H9 (cell line): Measurements from ENCODE around the gene WFDC5. TPM values are rescaled to one million over a fixed set of nuclear protein-coding genes. Genes with fewer than 3 reads are reported as not detected.

Experiments
- DNase-seq: peaks from one replicate; pipeline ENCODE4 v3.0.0-alpha.2; 2017
- H2AFZ ChIP-seq: one replicate; pipeline ENCODE4 v1.6.1; 2013; ENCODE audit warnings: mild to moderate bottlenecking, low read length, control low read depth, moderate library complexity
- H2AK5ac ChIP-seq: 2 replicates; pipeline ENCODE4 v1.6.1; 2013; ENCODE audit warnings: low read length, control low read depth, mixed read lengths; ENCODE audit not compliant: insufficient read length
- H2BK120ac ChIP-seq: one replicate; pipeline ENCODE4 v1.6.1; 2013; ENCODE audit warnings: low read depth, mild to moderate bottlenecking, low read length, control low read depth, inconsistent platforms; ENCODE audit not compliant: poor library complexity, severe bottlenecking
- H2BK12ac ChIP-seq: 2 replicates; pipeline ENCODE4 v1.6.1; 2013; ENCODE audit warnings: low read length, control low read depth, mixed read lengths, low read depth; ENCODE audit not compliant: insufficient read length
- H2BK15ac ChIP-seq: 2 replicates; pipeline ENCODE4 v1.6.1; 2013; ENCODE audit warnings: low read depth, low read length, control low read depth
- H2BK20ac ChIP-seq: one replicate; pipeline ENCODE4 v1.6.1; 2013; ENCODE audit warnings: low read depth, mild to moderate bottlenecking, low read length, control low read depth, inconsistent platforms; ENCODE audit not compliant: poor library complexity, severe bottlenecking
- H2BK5ac ChIP-seq: 2 replicates; pipeline ENCODE4 v1.6.1; 2013; ENCODE audit warnings: low read length, control low read depth, mixed read lengths; ENCODE audit not compliant: insufficient read length
- H3K14ac ChIP-seq: 2 replicates; pipeline ENCODE4 v1.6.1; 2013; ENCODE audit warnings: low read length, control low read depth; ENCODE audit not compliant: insufficient read depth
- H3K18ac ChIP-seq: 2 replicates; pipeline ENCODE4 v1.6.1; 2013; ENCODE audit warnings: low read depth, mild to moderate bottlenecking, mixed read lengths, low read length, control low read depth; ENCODE audit not compliant: insufficient read length
- H3K23ac ChIP-seq: 2 replicates; pipeline ENCODE4 v1.6.1; 2013; ENCODE audit warnings: low read length, control low read depth, mixed read lengths, low read depth; ENCODE audit not compliant: insufficient read length
- H3K23me2 ChIP-seq: 2 replicates; pipeline ENCODE4 v1.6.1; 2013; ENCODE audit warnings: low read depth, mild to moderate bottlenecking, mixed read lengths, low read length, control low read depth; ENCODE audit not compliant: insufficient read length, poor library complexity, severe bottlenecking
- H3K27ac ChIP-seq: 2 replicates; pipeline ENCODE4 v1.5.1; 2013; ENCODE audit warnings: low read length, control low read depth, mixed read lengths, low read depth; ENCODE audit not compliant: insufficient read length
- H3K27me3 ChIP-seq: 2 replicates; pipeline ENCODE4 v1.6.1; 2013; ENCODE audit warnings: low read length, control low read depth, inconsistent platforms; ENCODE audit not compliant: insufficient read depth
- H3K4ac ChIP-seq: 2 replicates; pipeline ENCODE4 v1.6.1; 2013; ENCODE audit warnings: low read depth, mild to moderate bottlenecking, control low read depth, inconsistent platforms, low read length, moderate library complexity
- H3K4me1 ChIP-seq: 2 replicates; pipeline ENCODE4 v1.6.1; 2013; ENCODE audit warnings: low read length, control low read depth, inconsistent platforms; ENCODE audit not compliant: insufficient read depth
- H3K4me2 ChIP-seq: 2 replicates; pipeline ENCODE4 v1.6.1; 2013; ENCODE audit warnings: low read length, control low read depth, mixed read lengths; ENCODE audit not compliant: insufficient read length, insufficient read depth
- H3K56ac ChIP-seq: 2 replicates; pipeline ENCODE4 v1.6.1; 2013; ENCODE audit warnings: low read depth, mild to moderate bottlenecking, mixed read lengths, low read length, control low read depth; ENCODE audit not compliant: insufficient read length
- H3K79me1 ChIP-seq: 2 replicates; pipeline ENCODE4 v1.6.1; 2013; ENCODE audit warnings: low read depth, mild to moderate bottlenecking, moderate library complexity, low read length, control low read depth, inconsistent platforms; ENCODE audit not compliant: insufficient read depth, poor library complexity, severe bottlenecking
- H3K79me2 ChIP-seq: 2 replicates; pipeline ENCODE4 v1.6.1; 2013; ENCODE audit warnings: low read length, control low read depth, inconsistent platforms; ENCODE audit not compliant: insufficient read depth
- H3K9ac ChIP-seq: 2 replicates; pipeline ENCODE4 v1.6.1; 2013; ENCODE audit warnings: low read length, control low read depth, mixed read lengths; ENCODE audit not compliant: insufficient read length; ENCODE audit errors: extremely low read depth
- H3K9me3 ChIP-seq: one replicate; pipeline ENCODE4 v1.6.1; 2013; ENCODE audit warnings: low read depth, low read length, inconsistent platforms; ENCODE audit not compliant: control insufficient read depth
- H3T11ph ChIP-seq: one replicate; pipeline ENCODE4 v1.6.1; 2013; ENCODE audit warnings: mild to moderate bottlenecking, low read length, control low read depth, inconsistent platforms
- H4K20me1 ChIP-seq: one replicate; pipeline ENCODE4 v1.6.1; 2013; ENCODE audit not compliant: control insufficient read depth, insufficient read length, insufficient read depth
- H4K5ac ChIP-seq: 2 replicates; pipeline ENCODE4 v1.6.1; 2013; ENCODE audit warnings: low read depth, mild to moderate bottlenecking, mixed read lengths, low read length, control low read depth; ENCODE audit not compliant: insufficient read length
- H4K8ac ChIP-seq: replicated peaks from 2 replicates; pipeline ENCODE4 v1.6.1; 2013; ENCODE audit warnings: low read length, control low read depth, mixed read lengths, low read depth; ENCODE audit not compliant: insufficient read length
- H4K91ac ChIP-seq: 2 replicates; pipeline ENCODE4 v1.6.1; 2013; ENCODE audit warnings: low read depth, mild to moderate bottlenecking, moderate library complexity, mixed read lengths, low read length, control low read depth; ENCODE audit not compliant: insufficient read length
- H3K27ac Mint-ChIP-seq, 3 experiments: 2 replicates in 2 of 3; 3 replicates in 1 of 3; pipeline ENCODE4 v1.8.0; 2020 to 2021; ENCODE audit warnings: mixed read lengths in 3 of 3, mild to moderate bottlenecking in 1 of 3, moderate library complexity in 1 of 3
- H3K27me3 Mint-ChIP-seq: 2 replicates; pipeline ENCODE4 v1.8.0; 2021; ENCODE audit warnings: low read depth, mild to moderate bottlenecking, moderate library complexity, mixed read lengths
- H3K36me3 Mint-ChIP-seq, 3 experiments: 2 replicates in 2 of 3; 3 replicates in 1 of 3; pipeline ENCODE4 v1.8.0; 2020 to 2021; ENCODE audit warnings: low read depth in 3 of 3, mixed read lengths in 3 of 3; ENCODE audit not compliant: insufficient read depth in 1 of 3
- H3K4me1 Mint-ChIP-seq, 2 experiments: 2 replicates each; pipeline ENCODE4 v1.8.0; 2020; ENCODE audit warnings: mixed read lengths in 2 of 2
- H3K4me3 Mint-ChIP-seq, 2 experiments: 2 replicates in 1 of 2; 3 replicates in 1 of 2; pipeline ENCODE4 v1.8.0; 2020 to 2021; ENCODE audit warnings: mild to moderate bottlenecking in 2 of 2, mixed read lengths in 2 of 2, moderate library complexity in 1 of 2
- H3K9me3 Mint-ChIP-seq, 2 experiments: 2 replicates in 1 of 2; 3 replicates in 1 of 2; pipeline ENCODE4 v1.8.0; 2020; ENCODE audit warnings: mild to moderate bottlenecking in 2 of 2, mixed read lengths in 2 of 2, moderate library complexity in 1 of 2
- CTCF ChIP-seq: fragments of 200-600 bp; sonication (generic); conservative IDR thresholded peaks from 3 replicates; pipeline ENCODE4 v1.8.0; 2021; ENCODE audit warnings: antibody characterized with exemption, mild to moderate bottlenecking
- WGBS: extraction: QIAGEN DNeasy Blood & Tissue Kit; methylation state at CpG from one replicate; pipeline ENCODE4 v1.1.7; 2013; ENCODE audit warnings: missing lambda C conversion rate, low lambda C conversion rate, mixed read lengths; ENCODE audit not compliant: insufficient read length; ENCODE audit errors: extremely low coverage; 5-methylcytosine and 5-hydroxymethylcytosine counted together
- total RNA-seq: library from RNA; stranded (reverse); gene quantifications from 2 replicates; pipeline ENCODE4 v1.2.1, GENCODE V29; 2021

The WFDC5 gene
- total RNA-seq, 1 experiment from 2014 or later = not detected

GRCh38 chr20:45118028-45118427 lies 3.1 kb upstream of the WFDC5 start:
- Histone ChIP-seq H3K27ac (no peak overlapping the region), H4K20me1 (no peaks in the 10 kb centered on the region), H3K4me2 (no peak overlapping the region), H2BK15ac (no peak overlapping the region), H2BK12ac (no peak overlapping the region), H3K9ac (no peak overlapping the region), H3K79me1 (no peaks in the 10 kb centered on the region), H3K4me1 (no peaks in the 10 kb centered on the region), H3K4ac (no peak overlapping the region), H3K14ac (no peak overlapping the region), H3T11ph (no peak overlapping the region), H2AFZ (no peak overlapping the region), H2BK5ac (no peak overlapping the region), H4K5ac (no peak overlapping the region), H2BK20ac (no peak overlapping the region), H2AK5ac (no peak overlapping the region), H3K79me2 (no peaks in the 10 kb centered on the region), H3K23me2 (no peaks in the 10 kb centered on the region), H4K8ac (no peak overlapping the region), H3K56ac (no peak overlapping the region), H3K27me3 (no peaks in the 10 kb centered on the region), H2BK120ac (no peak overlapping the region), H3K18ac (no peak overlapping the region), H4K91ac (no peak overlapping the region), H3K23ac (no peak overlapping the region), H3K9me3 (no peaks in the 10 kb centered on the region)
- no CpG with 5 or more reads among the region's 2 CpGs for WGBS
- Mint-ChIP-seq H3K27ac (no peak overlapping the region), H3K9me3 (no peaks in the 10 kb centered on the region; a peak in 1 of 5 replicates), H3K4me3 (no peak overlapping the region), H3K36me3 (no peaks in the 10 kb centered on the region), H3K4me1 (peaks cover 9 to 10% of the 10 kb centered on the region in 2 experiments), H3K27me3 (peaks cover 9% of the 10 kb centered on the region)
- TF ChIP-seq CTCF = peak; percentile 22; the same call in 2 of the 3 replicates
- no peak for DNase-seq
